GM18499 (cell line): ENCODE measurements around the gene CRACR2A.

Experiments
- ATAC-seq: cut with Tn5 transposase; IDR thresholded peaks from one replicate; pipeline ENCODE4 v1.9.1; 2021; ENCODE audit warnings: moderate number of reproducible peaks; ENCODE audit not compliant: insufficient read depth, unreplicated experiment

CRACR2A gene

GRCh38 chr12:3658327-3659163 is 94.4 kb downstream of the CRACR2A start:
- ATAC-seq, result no peak

- no peak for ATAC-seq
Measured at GRCh38 chr12:3656946-3657622, 95.8 kb downstream of the CRACR2A start.

- ATAC-seq, result no peak
Measured at GRCh38 chr12:3655328-3655900, 97.5 kb downstream of the CRACR2A start.

- no peak for ATAC-seq
Measured at GRCh38 chr12:3651585-3652424, 101.1 kb downstream of the CRACR2A start.

- no peak for ATAC-seq
Measured at GRCh38 chr12:3647504-3647903, 105.4 kb downstream of the CRACR2A start.

- no peak for ATAC-seq
Measured at GRCh38 chr12:3646561-3647241, 106.2 kb downstream of the CRACR2A start.

- no peak for ATAC-seq
Measured at GRCh38 chr12:3645091-3645490, 107.8 kb downstream of the CRACR2A start.

- no peak for ATAC-seq
Measured at GRCh38 chr12:3644104-3644503, 108.8 kb downstream of the CRACR2A start.

- no peak for ATAC-seq
Measured at GRCh38 chr12:3641428-3642018, 111.4 kb downstream of the CRACR2A start.

- ATAC-seq, result no peak
Measured at GRCh38 chr12:3636328-3636727, 116.6 kb downstream of the CRACR2A start.

GRCh38 chr12:3634348-3634747 is 118.6 kb downstream of the CRACR2A start:
- ATAC-seq, result no peak

- no peak for ATAC-seq
Measured at GRCh38 chr12:3633396-3633795, 119.5 kb downstream of the CRACR2A start.

- ATAC-seq, result no peak
Measured at GRCh38 chr12:3632754-3633153, 120.2 kb downstream of the CRACR2A start.

GRCh38 chr12:3632256-3632655 is 120.7 kb downstream of the CRACR2A start:
- ATAC-seq, result no peak

GRCh38 chr12:3631759-3632158 is 121.2 kb downstream of the CRACR2A start:
- ATAC-seq, result no peak

GRCh38 chr12:3631272-3631637 is 121.7 kb downstream of the CRACR2A start:
- ATAC-seq, result no peak

- ATAC-seq, result no peak
Measured at GRCh38 chr12:3630621-3631271, 122.2 kb downstream of the CRACR2A start.

GRCh38 chr12:3630111-3630510 is 122.8 kb downstream of the CRACR2A start:
- ATAC-seq, result no peak
